ENCODE data around the gene ARHGAP29. TPM values are rescaled to one million over a fixed set of nuclear protein-coding genes. Genes with fewer than 3 reads are reported as not detected.
A peak's percentile ranks its signal among the peaks of the same experiment; 100 is the strongest.

ARHGAP29 gene
- total and polyA plus RNA-seq, 2 experiments from 2014 or later = 7.4 to 8.1 TPM

DNA sequence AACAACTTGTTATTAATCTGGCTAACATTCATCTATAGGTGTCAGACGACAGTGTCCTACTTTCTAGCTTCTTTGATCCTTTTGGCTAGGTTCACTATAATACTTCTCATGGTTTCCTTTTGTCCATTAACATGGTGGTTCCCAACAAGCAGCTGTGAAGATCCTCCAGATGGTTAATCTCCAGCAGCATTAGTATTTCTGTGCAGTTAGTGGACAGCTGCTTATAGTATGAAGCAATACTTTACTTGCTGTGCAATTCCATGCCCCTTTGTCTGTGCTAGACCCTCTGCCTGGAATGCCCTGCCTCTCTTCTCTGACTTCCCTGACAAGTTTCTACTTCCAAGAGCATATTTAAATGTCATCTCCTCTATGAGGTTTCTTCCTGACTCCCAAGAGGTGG lies 41.7 kb upstream of the ARHGAP29 start:
- TF ChIP-seq, protein P1, sequence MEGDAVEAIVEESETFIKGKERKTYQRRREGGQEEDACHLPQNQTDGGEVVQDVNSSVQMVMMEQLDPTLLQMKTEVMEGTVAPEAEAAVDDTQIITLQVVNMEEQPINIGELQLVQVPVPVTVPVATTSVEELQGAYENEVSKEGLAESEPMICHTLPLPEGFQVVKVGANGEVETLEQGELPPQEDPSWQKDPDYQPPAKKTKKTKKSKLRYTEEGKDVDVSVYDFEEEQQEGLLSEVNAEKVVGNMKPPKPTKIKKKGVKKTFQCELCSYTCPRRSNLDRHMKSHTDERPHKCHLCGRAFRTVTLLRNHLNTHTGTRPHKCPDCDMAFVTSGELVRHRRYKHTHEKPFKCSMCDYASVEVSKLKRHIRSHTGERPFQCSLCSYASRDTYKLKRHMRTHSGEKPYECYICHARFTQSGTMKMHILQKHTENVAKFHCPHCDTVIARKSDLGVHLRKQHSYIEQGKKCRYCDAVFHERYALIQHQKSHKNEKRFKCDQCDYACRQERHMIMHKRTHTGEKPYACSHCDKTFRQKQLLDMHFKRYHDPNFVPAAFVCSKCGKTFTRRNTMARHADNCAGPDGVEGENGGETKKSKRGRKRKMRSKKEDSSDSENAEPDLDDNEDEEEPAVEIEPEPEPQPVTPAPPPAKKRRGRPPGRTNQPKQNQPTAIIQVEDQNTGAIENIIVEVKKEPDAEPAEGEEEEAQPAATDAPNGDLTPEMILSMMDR (IDR thresholded peaks at IDR 0.05; ENCODE audit: low read depth, low read length) = no peak
- Histone ChIP-seq H3K36me3 (no peaks in the 10 kb centered on the region), H3K4me3 (no peak overlapping the region), H3K27me3 (no peaks in the 10 kb centered on the region), H3K27ac (no peak overlapping the region), H3K4me1 (ENCODE audit: low read depth) (peaks cover 12% of the 10 kb centered on the region), H3K9me3 (ENCODE audit: low read depth) (no peaks in the 10 kb centered on the region)
- DNase-seq (ENCODE audit: low read depth in 1 of 2, low spot score in 1 of 2) = peak in 1 of 2 donors; percentile 47

DNA sequence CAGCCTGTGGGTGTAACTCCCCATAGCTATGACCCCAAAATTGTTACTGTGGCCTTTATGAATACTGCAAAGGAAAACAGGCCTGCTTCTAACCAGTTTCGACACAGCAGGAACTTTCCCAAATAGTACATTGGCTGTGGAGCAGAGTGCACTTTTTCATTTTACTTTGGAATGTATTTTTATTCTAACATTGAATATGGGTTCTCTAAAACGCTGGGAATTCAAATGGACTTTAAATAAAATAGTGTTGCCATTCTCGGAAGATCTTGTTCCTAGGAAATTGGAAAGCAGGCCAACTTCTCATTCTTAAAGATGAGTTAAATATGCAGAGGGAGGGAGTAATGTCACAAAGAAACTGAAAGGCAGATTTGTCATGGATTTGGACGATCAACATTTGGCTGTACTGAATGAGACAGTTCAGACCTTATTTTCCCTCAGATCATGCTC lies 39.6 kb upstream of the ARHGAP29 start:
- TF ChIP-seq, protein P1 (IDR thresholded peaks at IDR 0.05; ENCODE audit: low read depth, low read length) = no peak
- no peak overlapping the region for H3K27ac ChIP-seq
- no peak overlapping the region for H3K4me3 ChIP-seq
- H3K9me3 ChIP-seq (ENCODE audit: low read depth) = no peaks in the 10 kb centered on the region
- H3K4me1 ChIP-seq (ENCODE audit: low read depth) = peaks cover 12% of the 10 kb centered on the region
- no peaks in the 10 kb centered on the region for H3K36me3 ChIP-seq
- no peaks in the 10 kb centered on the region for H3K27me3 ChIP-seq
- DNase-seq (ENCODE audit: low read depth in 1 of 2, low spot score in 1 of 2) = peak in 1 of 2 donors; percentile 54

DNA sequence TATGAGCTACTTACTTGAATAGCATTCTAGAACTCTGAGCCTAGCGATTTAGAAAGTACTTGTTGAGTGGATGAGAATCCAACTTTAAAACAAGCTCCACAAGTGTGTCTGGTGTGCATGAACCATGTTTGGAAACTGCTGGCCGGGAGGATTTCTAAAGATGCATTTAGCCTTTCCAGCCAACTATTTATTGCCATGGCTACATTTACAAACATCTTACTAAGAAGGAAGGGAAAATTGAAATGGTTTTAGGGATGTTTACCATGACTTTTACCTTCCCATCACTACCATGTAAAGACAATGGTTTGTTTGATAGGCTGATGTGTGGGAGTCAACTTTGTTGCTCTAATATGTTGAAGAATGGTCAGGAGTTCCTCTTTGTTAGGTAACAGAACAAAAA lies 37.7 kb upstream of the ARHGAP29 start:
- TF ChIP-seq, protein P1 (IDR thresholded peaks at IDR 0.05; ENCODE audit: low read depth, low read length) = no peak
- Histone ChIP-seq H3K4me1 (ENCODE audit: low read depth) (no peaks in the 10 kb centered on the region), H3K27me3 (no peaks in the 10 kb centered on the region), H3K9me3 (ENCODE audit: low read depth) (no peaks in the 10 kb centered on the region), H3K4me3 (no peak overlapping the region), H3K36me3 (no peaks in the 10 kb centered on the region), H3K27ac (no peak overlapping the region)
- DNase-seq (ENCODE audit: low read depth in 1 of 2, low spot score in 1 of 2) = no peak

DNA sequence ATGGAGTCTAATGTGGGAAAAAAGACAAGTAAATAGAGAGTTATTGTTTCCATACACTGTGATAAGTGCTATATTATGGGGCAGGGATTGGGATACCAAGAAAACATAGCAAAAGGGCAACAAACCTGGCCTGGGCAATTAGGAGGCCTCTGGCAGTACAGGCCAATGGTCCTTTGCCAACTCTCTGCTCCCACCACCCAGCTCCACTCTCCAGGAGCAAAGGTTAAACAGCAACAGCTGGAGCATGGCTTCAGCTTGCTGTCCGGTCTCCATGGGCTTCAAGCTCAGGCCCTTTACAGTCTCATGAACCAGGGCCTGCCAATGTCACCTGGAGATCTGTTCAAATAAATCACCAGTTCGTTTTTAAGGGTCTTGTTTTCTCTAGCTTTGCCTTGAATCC lies 37.2 kb upstream of the ARHGAP29 start:
- H3K36me3 ChIP-seq = no peaks in the 10 kb centered on the region
- H3K27ac ChIP-seq = no peak overlapping the region
- TF ChIP-seq, protein P1 (IDR thresholded peaks at IDR 0.05; ENCODE audit: low read depth, low read length) = no peak
- H3K4me3 ChIP-seq = no peak overlapping the region
- DNase-seq (ENCODE audit: low read depth in 1 of 2, low spot score in 1 of 2) = no peak
- H3K9me3 ChIP-seq (ENCODE audit: low read depth) = no peaks in the 10 kb centered on the region
- H3K27me3 ChIP-seq = no peaks in the 10 kb centered on the region
- no peaks in the 10 kb centered on the region for H3K4me1 ChIP-seq (ENCODE audit: low read depth)

DNA sequence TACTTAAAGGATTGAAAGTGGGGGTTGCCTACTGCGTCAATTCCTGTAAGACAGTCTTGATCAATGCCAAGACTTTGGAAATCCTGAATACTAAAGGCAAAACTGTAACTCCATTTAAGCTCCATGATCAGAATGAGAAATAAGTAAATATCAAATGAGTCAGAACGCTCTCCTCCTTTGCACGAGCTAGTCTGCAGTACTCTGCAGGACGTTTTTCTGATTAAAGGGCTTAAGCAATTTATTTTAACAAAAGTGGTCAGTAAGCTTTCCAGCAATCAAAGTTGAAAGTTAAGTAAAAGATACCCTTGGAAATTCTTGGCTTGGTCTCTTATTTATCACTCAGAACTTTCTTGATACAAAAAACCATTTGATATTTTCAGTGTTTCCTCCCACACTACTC lies 35.7 kb upstream of the ARHGAP29 start:
- no peaks in the 10 kb centered on the region for H3K9me3 ChIP-seq (ENCODE audit: low read depth)
- H3K27me3 ChIP-seq = no peaks in the 10 kb centered on the region
- no peak overlapping the region for H3K27ac ChIP-seq
- TF ChIP-seq, protein P1 (IDR thresholded peaks at IDR 0.05; ENCODE audit: low read depth, low read length) = no peak
- no peaks in the 10 kb centered on the region for H3K4me1 ChIP-seq (ENCODE audit: low read depth)
- no peak for DNase-seq (ENCODE audit: low read depth in 1 of 2, low spot score in 1 of 2)
- no peaks in the 10 kb centered on the region for H3K36me3 ChIP-seq
- H3K4me3 ChIP-seq = no peak overlapping the region

DNA sequence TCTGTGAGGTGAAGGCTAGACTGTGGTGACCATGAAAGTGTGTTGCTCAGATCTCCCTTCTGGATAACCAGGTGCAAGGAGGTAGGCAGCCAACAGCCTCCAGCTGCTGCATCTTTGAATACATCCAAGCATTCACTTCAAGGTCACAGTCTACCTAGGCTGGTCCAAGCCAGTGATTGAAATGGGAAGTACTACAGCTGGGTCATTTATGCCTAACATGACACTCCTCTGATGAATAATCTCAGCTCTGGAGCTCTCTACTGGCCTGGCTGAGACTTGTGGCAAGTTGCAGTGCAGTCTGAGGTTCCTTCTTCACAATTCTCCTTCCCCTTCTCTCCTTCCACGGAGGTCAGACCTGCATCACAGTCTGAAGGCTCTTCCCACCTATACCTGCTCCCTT lies 35.0 kb upstream of the ARHGAP29 start:
- H3K9me3 ChIP-seq (ENCODE audit: low read depth) = no peaks in the 10 kb centered on the region
- H3K27me3 ChIP-seq = no peaks in the 10 kb centered on the region
- H3K4me1 ChIP-seq (ENCODE audit: low read depth) = no peaks in the 10 kb centered on the region
- DNase-seq (ENCODE audit: low read depth in 1 of 2, low spot score in 1 of 2) = no peak
- H3K36me3 ChIP-seq = no peaks in the 10 kb centered on the region
- no peak overlapping the region for H3K4me3 ChIP-seq
- TF ChIP-seq, protein P1 (IDR thresholded peaks at IDR 0.05; ENCODE audit: low read depth, low read length) = no peak
- H3K27ac ChIP-seq = no peak overlapping the region
